GM06990 (cell line): Measurements from ENCODE around the gene HAGHL.
"Not testable (repeated sequence)": the region's sequence is repeated elsewhere in the genome, so short reads cannot be mapped to it uniquely, and the experiment has no call there.

ENCODE experiments used
- DNase-seq: peaks from one replicate; pipeline ENCODE4 v3.0.0-alpha.2; 2011; ENCODE audit not compliant: insufficient read length; ENCODE audit errors: extremely low read depth
- H3K27me3 ChIP-seq: replicated peaks from 2 replicates; pipeline ENCODE4 v1.6.0; 2011; ENCODE audit warnings: low read length; ENCODE audit not compliant: control insufficient read depth, insufficient read depth
- H3K36me3 ChIP-seq: 2 replicates; pipeline ENCODE4 v1.5.1; 2011; ENCODE audit warnings: low read length; ENCODE audit not compliant: control insufficient read depth, insufficient read depth
- H3K4me3 ChIP-seq: replicated peaks from 2 replicates; pipeline ENCODE4 v1.5.1; 2011; ENCODE audit warnings: low read depth, mild to moderate bottlenecking, control low read depth, low read length
- TF ChIP-seq, protein P1 (sequence below): IDR thresholded peaks from 2 replicates; pipeline ENCODE4 v1.5.1; 2011; ENCODE audit warnings: low read length, control low read depth, mild to moderate bottlenecking, inconsistent platforms; ENCODE audit not compliant: insufficient read depth, poor library complexity, severe bottlenecking

The HAGHL gene

DNA sequence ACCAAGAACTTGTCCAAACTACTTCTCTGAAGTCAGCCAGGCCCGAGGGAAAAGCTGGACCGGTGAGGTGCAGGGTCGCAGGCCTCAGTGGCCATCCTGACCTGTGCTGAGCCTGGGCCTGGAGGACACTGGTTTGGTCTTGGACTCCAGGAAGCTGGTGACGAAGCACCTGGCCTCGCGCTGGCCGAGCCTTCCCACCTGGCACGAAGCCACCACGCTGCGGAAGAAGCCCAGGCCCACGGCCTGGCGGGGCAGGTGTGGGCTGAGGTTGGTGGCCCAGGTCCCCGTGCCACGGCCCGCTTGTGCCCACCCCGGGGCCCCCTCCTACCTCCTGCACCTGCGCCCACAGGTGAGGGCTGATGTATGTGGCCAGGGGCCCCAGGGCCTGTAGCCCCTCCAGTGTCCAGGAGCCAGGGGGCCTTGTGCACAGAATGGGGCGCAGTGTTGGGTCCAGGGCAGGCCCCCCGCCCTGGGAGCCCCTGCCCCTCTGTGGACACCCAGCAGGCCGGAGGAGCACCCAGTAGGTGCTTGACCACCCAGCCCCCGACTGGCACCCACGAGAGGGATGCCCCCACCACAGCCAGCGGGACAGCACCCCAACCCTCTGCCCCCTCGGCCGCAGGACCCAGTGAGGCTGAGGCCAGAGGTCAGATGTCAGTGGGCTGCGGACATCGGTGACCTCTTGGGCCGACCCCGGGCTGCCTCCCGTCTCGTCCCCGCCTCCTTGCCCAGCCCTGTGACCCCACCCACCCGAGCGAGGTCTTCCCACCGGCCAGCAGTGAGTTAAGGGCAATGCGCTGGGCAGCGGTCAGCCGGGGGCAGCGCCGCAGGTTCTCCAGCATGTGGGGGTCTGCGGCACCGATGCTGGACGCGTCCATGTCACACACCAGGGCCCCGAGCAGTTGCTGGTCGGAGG lies 47.4 kb downstream of the HAGHL start:
- H3K27me3 ChIP-seq, result no peaks in the 10 kb centered on the region
- H3K4me3 ChIP-seq, result no peak overlapping the region
- TF ChIP-seq, protein P1, sequence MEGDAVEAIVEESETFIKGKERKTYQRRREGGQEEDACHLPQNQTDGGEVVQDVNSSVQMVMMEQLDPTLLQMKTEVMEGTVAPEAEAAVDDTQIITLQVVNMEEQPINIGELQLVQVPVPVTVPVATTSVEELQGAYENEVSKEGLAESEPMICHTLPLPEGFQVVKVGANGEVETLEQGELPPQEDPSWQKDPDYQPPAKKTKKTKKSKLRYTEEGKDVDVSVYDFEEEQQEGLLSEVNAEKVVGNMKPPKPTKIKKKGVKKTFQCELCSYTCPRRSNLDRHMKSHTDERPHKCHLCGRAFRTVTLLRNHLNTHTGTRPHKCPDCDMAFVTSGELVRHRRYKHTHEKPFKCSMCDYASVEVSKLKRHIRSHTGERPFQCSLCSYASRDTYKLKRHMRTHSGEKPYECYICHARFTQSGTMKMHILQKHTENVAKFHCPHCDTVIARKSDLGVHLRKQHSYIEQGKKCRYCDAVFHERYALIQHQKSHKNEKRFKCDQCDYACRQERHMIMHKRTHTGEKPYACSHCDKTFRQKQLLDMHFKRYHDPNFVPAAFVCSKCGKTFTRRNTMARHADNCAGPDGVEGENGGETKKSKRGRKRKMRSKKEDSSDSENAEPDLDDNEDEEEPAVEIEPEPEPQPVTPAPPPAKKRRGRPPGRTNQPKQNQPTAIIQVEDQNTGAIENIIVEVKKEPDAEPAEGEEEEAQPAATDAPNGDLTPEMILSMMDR, result no peak
- H3K36me3 ChIP-seq, result no peaks in the 10 kb centered on the region
- no peak for DNase-seq

DNA sequence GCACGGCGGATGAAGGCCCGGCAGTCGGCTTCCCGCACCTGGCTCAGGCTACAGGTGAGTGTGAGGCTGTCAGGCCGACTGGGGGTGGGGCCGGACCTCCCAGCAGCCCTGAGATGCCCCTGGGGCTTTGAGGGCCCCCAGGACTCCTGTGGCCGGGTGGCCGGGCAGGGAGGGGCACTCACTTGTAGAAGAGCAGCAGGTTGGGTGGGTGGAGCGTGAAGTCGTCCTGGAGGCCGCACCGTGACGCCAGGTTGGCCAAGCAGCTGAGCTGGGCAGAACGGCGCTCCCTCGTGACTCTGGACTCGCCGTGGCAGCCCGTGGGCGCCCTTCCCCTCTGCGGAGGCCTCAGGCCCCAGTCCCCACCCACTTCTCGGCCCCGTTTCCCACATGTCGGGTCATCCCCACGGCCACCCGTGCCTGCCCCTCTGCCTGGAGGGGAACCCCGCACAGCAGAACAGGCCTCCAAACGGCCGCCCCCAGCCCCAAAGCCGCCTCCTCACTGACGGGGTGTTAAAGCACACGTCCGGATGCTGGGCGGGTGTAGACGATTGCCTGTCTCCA lies 48.4 kb downstream of the HAGHL start:
- TF ChIP-seq, protein P1, result no peak
- no peaks in the 10 kb centered on the region for H3K27me3 ChIP-seq
- no peak for DNase-seq
- H3K36me3 ChIP-seq, result no peaks in the 10 kb centered on the region
- H3K4me3 ChIP-seq, result no peak overlapping the region

DNA sequence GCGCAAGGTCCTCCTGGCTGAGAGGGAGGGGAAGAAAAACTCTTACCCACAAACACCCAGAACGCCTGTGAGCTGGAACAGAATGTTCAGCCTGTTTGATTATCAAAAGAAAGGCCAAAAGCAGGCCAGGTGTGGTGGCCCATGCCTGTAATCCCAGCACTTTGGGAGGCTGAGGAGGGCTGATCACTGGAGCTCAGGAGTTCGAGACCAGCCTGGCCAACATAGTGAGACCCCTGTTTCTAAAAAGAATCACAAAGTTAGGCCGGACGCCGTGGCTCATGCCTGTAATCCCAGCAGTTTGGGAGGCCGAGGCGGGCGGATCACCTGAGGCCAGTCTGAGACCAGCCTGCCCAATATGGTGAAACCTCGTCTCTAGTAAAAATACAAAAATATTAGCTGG lies 49.4 kb downstream of the HAGHL start:
- not testable (repeated sequence) for H3K4me3 ChIP-seq, DNase-seq, H3K36me3 ChIP-seq, H3K27me3 ChIP-seq

DNA sequence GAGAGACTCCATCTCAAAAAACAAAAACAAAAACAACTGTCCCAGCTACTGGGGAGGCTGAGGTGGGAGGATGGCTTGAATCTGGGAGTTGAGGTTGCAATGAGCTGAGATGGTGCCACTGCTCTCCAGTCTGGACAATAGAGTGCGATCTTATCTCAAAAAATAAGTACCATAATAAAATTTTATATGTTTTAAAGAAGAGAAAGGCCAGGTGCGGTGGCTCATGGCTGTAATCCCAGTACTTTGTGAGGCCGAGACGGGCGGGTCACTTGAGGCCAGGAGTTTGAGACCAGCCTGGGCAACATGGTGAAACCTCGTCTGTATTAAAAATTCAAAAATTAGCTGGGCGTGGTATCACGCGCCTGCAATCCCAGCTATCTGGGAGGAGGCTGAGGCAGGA lies 49.9 kb downstream of the HAGHL start:
- TF ChIP-seq, protein P1, result no peak
- H3K27me3 ChIP-seq, result no peaks in the 10 kb centered on the region
- H3K36me3 ChIP-seq, result no peaks in the 10 kb centered on the region
- no peak overlapping the region for H3K4me3 ChIP-seq
- no peak for DNase-seq

DNA sequence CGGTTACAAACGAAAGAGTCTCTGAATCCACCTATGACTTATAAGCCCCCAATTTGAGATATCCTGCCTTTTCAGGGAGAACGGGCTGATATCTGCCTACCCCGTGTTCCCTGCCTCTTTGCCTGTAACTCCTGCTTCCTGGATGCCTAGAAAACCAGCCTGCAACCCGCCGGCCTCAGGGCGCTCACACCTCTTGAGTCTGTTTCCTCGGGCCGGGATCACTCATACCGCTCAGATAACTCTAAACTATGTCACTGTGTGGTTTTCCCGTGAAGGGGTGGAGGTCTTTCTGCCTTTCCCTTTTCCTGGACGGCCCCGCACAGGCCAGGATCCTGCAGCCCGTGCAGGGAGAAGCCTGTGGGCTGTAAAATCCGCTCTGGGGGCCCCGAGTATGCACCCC lies 50.9 kb downstream of the HAGHL start:
- Histone ChIP-seq H3K4me3 (no peak overlapping the region), H3K27me3 (no peaks in the 10 kb centered on the region), H3K36me3 (no peaks in the 10 kb centered on the region)
- TF ChIP-seq, protein P1, result no peak
- no peak for DNase-seq

DNA sequence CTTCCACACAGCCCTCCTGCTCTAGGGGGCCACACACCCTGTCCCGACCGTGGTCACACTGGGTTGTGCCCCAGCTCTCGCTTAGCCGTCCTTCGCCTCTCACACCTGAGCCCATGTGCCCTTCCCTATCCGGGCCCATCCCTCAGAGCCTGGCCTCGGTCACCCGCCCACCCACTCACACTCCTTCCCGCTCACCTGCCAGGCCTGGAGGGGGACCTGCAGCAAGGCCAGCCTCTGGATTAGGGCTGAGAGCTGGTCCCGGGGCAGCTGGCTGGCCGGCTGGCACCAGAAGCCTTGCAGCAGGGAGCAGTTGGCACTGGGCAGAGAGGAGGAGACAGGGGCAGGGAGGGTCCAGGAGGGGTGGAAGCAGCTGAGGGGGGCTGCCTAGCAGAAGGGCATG lies 51.5 kb downstream of the HAGHL start:
- no peak for DNase-seq
- TF ChIP-seq, protein P1, result no peak
- H3K4me3 ChIP-seq, result no peak overlapping the region
- H3K36me3 ChIP-seq, result no peaks in the 10 kb centered on the region
- no peaks in the 10 kb centered on the region for H3K27me3 ChIP-seq
